NCI-H187 (cell line): Measurements from ENCODE around the gene CCL1.

Experiments
- DNase-seq, 2 experiments: peaks; one replicate each; lab custom pipeline; 2025; lab: John Stamatoyannopoulos, UW

CCL1 gene

DNA sequence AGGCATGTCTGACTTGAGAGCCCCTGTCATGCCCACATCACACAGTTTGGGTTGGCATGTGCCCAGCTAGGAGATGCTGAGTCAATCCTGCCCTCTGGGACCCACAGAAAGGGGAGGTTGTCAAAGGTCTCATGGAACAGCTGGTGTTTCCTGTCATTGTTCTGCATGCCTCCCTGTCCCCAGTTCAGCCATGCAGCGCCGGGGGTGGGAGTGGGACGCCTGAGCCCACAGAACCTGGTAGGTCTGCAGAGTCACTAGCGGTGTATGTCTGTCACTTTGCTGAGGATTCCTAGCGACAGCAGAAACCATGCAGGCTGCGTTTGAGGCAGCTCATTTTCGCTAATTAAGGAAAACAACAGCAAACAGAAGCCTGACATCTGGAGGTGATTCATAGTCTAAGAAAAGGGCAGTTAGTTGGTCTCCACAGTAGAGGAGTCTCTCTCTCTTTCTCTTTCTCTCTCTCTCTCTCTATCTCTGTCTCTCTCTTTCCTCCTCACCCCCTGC is 19.6 kb upstream of the CCL1 start:
- no peak for DNase-seq

DNA sequence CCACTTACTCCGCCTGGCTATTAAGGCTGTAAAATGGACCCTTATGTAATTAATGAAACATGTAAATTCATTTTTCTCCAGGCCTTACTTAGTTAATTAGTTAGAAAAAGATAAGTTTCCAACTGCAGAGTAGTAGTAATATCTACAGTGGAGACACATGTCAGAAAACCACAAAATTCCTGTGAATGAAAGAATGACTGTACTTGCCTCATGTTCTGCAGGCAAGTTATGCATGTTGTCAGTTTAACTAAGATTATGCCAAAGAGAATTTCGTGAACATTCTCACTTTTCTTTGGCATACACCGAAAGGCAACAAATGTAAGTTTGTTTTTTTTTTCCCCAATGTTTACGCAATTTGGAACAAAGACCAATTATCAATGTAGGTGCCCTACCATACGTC is 16.8 kb upstream of the CCL1 start:
- DNase-seq: no peak

DNA sequence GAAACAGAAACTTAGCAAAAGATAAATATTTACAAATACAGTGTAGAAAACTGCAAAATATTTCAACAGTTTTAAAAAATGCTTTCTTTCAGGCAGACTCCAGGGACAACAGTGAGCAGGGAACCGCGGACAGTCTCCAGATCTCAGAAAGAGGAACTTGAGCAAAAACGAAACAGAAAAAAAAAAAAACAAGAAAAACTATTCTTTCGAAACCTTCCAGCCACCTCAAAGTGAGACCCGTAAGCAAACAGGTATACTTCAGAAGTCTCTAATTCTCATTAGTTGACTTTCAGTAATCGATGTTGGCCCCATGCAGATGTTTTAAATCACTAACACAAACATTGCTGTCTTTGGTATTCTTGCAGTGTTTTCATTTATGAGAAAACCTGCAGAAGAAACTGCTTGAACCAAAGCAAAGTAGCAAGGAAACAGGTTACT is 15.7 kb upstream of the CCL1 start:
- DNase-seq: no peak

DNA sequence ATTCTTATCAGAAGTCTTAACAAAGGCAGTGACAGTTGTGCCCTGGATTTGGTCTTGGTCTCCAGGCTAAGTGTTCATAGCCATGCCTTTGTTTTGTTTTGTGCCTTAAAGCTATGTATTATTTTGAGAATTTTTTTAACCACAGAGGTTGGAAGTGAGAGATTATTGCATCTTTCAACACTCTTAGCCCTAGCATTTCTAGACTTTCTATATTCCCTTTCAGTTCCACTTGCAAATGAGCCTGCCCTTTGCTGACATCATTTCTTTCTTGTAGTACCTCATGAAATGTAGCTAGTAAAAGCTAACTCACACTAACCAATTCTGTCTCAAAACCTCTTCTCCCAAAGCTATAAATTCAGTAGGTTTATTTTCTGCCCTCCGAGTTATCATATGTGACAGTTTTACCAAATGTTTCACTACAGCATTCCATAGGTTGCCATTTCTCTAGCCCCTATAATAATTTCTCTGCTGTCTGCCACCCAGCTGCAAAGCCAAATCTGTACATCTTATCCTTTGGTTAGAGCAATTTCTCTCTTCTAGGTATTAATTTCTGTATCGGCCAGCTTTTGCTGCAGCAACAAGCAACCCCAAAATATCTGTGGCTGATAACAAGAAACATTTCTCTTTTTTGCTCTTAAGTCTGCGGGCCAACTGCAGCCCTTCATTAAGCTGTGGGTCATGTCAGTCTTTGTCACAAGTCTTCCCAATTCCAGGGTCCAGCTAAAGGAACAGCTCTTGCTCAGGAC is 14.2 kb upstream of the CCL1 start:
- DNase-seq: no peak

DNA sequence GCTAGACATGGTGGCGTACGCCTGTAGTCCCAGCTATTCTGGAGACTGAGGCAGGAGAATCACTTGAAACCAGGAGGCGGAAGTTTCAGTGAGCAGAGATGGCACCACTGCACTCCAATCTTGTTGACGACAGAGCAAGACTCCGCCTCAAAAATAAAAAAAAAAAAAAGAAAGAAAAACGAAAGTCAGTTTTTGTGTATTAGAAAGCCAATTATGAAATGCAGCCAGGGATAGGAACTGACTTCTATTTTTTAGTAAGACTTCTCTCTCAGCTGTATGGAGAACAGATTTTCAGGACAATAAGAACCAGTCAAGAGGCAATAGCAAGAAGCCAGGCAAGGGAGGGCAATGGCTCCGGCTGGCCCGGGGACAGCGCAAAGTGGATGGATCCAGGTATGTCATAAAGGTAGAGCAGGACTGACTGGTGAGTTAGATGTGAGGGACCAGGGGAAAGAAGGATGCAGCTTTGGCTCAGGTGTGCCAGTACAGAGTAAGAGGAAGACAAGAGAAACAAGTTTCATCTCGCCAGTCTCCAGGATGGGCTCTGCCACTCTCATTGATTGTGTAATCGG is 12.5 kb upstream of the CCL1 start:
- DNase-seq: no peak

DNA sequence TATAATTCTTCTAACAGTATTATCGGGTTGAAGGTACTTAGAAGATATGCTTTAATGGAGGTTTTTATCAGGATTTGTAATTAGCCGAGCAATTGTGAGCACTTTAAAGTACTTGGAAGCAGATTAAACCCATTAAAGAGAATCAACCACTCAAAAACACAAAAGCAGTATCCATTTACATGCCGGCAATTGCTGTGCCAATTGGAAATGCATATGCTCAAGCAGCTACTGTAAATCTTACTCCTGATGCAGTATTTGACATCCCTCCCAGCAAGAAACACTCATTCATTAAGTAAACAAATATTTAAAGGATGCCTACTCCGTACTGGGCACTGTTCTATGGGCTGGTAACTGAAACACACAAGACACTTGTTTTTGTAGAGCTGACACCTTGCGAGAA is 11.4 kb upstream of the CCL1 start:
- DNase-seq: peak; percentile 84 to 96

DNA sequence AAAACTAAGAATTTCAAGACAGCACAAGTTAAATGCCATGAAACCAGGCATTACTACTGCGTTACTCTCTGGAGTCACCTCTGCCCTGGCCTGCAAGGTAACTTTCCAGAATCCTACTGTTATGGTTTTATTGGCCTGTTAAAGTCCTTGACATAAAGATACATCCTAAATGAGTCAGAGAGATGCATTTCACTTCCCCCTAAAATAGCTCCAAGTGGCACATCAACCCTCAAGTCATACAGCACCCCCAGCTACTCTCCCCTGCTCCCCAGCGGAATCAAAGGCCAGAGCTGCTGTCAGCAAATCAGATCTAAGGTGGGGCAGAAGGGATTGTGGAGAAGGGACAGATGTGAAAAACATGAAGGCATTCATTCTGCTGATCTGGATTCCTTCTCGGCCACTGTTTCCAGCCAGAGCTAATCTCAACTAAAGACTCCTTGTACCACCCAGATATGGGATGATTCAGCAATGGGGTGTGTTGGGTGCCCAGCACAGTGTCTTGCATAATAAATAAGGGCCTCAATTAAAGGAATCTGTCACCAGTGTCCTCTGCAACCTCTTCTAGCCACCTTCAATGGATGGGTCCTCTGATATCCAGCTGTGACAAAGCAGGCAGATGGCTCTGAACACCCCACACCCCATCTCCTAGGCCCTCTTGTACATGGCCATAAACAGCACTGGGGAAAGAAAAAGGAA is 8.5 kb upstream of the CCL1 start:
- DNase-seq: no peak

DNA sequence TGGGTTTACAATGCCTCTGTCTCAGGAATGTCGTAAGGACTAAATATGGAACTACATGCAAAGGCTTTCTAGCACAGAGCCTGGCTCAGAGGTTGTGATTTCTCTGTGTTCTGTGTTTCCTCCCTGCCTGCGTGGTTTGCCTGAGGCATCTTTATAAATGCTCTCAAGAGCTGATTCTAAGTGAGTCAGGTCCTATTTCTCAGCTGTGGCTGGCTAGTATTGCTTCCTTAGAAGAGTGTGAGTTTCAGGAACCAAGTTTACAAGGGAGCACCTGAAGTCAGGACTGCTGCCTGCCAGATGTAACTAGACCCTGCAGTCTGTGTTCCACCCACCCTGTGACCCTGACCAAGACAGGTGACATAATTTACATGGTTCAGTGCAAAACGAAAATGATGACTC is 8.0 kb upstream of the CCL1 start:
- no peak for DNase-seq

DNA sequence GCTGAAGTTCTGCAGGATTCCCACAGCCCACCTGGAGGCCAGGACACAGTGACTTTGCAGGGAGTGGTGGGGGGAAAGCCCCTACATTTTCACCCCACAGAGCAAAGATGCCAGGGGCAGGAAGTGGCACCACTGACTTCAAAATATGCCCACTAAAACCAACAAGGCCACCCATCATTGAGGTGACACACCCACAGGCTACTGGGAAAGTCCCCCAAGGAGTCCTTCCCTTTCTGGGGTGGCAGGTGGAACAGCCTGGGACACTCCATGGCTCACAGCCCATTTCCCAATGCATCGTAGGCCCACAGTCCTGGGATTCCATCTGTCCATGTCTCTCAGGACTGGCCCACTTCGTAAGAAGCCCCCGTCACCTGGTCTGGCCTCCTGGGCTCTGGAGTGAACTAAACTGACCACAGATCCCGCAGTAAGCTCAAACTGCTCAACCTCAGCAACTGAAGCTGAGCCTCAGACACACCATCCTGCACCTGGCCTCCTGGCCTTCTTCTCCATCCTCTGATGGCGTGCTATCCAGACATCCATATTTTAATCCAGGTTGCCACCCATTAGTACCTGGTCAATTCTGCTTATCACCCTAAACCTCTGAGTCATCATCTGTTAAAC is 7.5 kb upstream of the CCL1 start:
- DNase-seq: no peak

DNA sequence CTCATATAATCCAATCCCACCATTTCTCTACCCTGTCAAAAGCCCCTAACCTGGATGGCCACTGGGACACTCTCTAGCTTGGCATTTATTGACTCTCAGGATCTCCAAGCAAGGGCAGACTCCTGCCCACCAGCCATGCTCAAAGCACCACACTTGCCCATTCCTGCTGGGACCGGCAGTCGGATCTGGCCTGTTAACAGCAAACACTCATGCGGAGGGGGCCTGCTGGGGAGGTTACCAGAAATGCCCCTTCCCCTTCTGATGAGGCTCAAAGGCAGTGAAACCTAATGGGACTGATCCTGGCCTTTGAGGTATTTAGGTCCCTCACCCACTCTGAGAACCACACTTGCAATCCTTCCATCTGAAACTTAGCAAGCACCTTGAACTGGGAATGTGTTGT is 6.5 kb upstream of the CCL1 start:
- DNase-seq: no peak

DNA sequence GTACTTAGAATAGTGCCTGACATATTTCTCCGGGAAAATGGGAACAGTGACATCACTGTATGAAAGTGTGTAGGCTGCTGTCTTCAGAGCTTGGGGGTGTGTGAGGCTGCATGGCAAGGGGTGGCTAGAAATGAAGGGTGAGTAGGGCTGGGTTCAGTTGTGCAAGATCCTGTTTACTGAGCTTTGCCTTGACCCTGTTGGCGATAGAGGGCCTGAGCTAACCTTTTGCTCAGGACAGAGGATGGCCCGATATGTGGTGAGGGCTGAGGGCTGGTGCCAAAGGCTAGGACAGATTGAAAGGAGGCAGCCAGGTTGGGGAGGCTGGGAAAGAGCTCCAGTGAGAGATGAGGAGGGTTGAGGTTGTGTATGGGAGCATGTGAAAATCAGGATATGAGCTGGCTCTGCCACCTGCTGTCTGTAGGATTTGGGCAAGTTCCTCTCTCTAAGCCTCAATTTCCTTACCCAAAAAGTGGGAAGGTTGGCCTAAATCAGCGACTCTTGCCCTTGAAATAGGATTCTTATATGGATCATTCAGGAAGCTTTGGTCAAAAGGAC is 6.0 kb upstream of the CCL1 start:
- DNase-seq: no peak

DNA sequence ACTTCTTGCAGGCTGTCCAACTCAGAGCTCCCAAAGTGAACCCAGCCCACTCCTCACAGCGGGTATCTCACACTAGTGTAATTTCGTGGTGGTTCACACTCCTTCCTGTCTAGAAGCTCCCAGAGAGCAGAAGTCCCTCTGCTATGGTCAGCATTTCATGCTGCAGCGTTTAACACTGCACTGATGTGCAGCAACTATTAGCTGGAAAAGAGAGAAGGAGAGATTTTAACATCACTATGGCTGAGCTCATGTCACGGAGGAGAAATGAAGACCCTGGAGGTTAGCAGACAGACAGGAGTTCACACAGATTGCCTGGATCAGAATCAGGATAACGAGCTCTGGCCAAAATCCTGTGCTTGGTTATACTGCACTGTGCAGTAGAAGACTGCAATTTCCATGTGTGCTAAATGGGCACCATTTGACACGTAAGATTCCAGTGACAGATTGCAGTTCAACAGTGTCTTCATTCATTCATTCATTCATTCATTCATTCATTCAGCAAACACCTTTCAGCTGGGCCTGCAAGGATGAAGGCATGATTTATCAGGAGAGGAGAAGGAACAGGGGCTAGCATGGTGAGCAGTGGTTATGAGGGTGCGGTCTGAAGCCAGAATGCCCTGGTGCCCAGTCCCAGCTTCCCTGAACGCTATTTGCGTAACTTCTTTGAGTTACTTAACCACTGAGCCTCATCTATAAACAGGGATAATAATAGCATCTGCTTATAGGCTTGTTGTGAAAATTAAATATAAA is 5.3 kb upstream of the CCL1 start:
- no peak for DNase-seq

DNA sequence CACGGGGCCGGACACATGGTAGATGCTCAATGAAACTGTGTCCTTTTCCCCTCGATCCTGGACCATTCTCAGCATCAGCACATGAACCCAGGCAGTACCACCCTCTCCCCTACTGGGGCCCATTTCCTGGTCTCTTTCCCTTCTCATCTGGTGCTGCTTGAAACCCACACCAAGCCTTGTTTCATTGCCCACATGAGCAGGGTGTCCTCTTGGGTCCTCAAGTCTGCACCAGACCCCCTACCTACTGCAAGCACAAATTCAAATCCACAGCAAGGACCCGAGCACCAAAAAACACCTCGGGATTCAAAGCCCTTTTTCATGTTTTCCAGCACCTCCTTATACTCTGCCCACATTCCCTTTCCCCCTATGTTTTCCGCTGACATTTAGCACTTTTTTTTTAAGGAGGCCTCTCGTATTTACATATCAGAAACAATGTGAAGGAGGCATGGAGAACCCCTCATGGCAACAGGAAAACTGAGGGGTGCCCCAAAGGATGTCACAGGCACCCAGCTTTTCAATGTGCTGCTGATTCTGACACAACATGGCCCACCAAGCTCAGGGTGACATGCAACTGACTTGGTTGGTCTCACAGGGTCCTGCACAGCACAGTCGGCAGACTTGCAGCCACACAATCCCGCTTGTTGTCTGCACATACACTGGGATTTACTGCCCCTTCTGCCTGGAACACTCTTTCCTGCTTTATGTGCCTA is 4.6 kb upstream of the CCL1 start:
- no peak for DNase-seq

DNA sequence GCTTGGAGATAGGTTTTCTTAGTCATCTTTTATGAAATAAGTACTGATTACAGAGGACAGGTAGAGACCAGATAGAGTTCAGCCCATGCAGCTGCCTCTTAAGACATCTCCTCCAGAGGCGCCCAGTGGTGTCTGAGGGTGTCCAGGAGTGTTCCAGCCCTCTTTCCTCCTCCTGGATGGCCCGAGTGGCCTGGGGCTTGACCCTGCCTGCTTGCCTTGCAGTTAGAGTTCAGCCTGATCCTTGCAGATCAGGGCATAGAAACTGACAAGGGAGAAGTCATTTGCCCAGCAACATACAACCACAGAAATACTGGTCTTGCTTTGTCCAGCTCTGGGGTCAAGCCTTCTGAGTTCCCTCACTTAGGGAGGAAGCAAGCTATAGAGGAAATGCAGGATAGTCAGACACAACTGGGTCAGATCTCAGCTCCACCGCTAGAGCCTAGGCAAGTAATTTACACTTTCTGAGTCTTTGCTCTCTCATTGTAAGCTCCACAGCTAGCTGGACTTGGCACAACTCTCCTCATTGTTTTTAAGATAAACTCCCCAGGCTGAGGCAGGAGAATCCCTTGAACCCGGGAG is 3.6 kb upstream of the CCL1 start:
- no peak for DNase-seq

DNA sequence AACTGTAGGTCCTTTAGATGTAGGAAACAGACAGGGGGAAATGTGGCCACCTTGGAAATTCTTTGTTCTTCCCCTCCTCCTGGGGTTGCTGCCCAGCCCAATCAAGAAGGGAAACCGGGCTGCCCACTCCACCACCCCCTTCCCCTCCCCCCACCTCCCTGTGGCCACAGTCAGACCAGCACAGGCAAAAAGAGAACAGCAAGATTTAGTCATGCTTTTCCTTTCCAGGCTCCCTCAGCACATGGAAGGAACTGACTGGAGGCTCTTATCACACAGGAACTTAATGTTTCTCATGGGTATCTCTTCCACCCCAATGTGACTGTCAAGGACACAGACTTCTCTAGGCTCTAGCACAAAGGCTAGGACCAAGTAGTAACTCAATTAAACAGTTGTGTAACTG is 3.0 kb upstream of the CCL1 start:
- no peak for DNase-seq

DNA sequence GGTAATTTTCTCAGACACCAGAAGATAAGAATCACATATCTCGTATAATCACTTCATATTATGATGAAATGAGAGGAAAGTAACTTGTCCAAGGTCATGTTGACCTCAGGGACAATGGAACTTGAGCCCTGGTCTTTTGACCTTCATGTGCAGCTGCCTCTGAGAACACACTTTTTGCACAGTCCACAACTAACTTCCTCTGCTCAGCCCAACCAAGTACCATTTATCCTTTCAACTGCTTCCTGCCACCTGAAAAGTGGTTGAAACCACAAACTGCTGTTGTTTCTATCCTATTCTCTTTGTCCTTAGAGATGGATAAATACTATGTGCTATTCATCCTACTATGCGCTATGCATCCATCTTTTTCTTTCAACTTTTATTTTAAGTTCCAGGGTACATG is 2.3 kb upstream of the CCL1 start:
- DNase-seq: no peak

DNA sequence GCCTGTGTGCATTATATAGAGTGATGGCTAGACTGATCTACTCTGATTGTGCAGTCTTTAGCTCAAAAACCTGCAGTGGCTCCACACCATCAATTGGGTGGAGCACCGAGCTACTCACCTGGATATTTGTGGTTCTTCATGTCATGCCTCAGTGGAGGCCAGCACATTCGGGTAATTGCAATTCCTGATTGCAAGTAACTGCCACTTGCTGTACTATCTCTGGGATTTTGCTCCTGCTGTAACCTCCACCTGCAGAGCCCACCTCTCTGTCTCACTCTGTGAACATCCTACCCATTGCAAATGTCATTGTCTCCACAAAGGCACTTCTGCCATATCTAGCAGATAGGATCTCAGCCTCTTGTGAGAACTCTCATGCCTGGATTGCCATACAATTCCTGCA is 1.7 kb upstream of the CCL1 start:
- peak; percentile 48 to 61 for DNase-seq

DNA sequence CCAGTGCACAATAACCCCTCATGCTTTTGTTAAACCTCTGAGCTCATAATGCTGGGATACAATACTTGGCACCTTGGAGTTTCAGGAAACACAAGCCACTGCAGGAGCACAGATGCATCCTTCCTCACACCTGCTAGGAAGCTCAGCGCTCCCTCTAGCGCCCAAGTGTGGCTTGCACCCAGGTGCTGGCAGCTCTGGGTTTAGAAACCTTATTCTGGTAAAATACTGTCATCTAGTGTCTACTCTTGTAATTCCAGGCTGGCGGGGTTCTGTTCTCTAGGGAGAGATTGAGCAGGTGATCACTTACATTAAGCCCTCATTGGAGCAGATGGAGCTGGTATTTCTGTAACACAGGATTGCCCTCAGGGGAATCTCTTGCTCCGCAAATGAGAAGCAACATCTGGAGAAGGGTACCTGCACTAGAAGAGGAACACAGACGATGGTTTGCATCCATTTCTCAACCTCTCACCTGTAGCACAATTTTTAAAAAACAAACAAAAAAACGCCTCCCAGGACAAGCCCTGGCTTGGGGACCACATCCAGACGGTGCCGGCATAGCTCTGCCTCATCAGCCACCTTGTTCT is 1.5 kb downstream of the CCL1 start:
- peak; percentile 90 to 94 for DNase-seq

DNA sequence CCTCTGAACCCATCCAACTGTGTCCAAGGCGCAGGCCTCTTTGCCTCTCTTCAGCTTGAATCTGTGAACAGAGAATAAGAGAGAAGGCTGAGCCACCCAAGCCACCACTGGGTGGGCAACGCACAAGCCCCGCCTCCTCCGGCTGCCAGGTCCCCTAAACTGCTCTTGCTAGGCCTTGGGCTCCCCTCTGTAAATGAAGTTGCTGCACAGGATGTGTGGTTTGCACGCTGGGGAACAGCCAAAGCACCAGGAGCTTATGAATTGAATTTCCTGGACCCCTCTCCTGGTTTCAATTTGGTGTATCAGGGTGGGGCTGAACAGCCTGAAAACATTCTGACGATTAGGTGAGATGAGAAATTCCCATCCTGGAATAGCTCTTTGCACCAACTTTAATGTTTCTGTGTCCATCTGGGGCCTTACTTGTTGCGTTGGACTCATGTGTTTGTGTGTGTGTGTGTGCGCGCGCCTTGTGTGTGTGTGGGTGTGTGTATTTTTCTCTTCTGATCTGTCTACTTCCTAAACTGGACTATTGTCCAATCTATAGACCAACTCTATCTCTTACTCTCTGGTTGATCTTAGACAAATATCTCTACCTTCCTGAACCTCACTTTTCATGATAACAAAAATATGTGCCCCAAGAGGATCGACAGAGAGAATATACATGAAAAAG is 2.3 kb downstream of the CCL1 start:
- no peak for DNase-seq

DNA sequence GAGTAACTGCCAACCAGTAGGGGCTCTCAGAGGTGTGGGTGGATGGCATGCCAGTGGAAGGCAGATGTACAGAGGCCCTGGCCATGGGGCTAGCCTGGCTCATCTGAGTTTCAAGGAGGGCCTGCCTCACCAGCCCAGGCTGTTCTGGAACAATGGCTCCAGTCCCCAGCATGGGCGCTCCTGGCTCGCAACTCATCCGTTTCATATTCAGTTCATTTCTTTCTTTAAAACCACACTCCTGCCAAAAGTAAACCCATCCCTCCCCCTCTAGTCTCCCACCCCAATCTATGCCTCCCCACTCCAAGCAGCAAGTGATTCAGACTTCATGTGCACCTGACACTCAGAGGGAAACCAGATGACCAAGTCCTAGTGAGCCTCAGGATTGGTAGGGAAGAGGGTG is 4.4 kb downstream of the CCL1 start:
- no peak for DNase-seq
